Activated CD8-positive, alpha-beta T cell treated with anti-CD3 and anti-CD28 coated beads for 36 hours (primary cell): ENCODE measurements around the gene XBP1. TPM values are rescaled to one million over a fixed set of nuclear protein-coding genes. Genes with fewer than 3 reads are reported as not detected.

Experiments used
- ATAC-seq: fragments of 200-7000 bp; cut with Tn5 transposase; one replicate; pipeline ENCODE4 v1.10.0; 2021; ENCODE audit warnings: mild to moderate bottlenecking, moderate library complexity
- CTCF ChIA-PET: fragments of 350-600 bp; sonication (Branson Sonifier 250); formaldehyde crosslinking; loops from one replicate; lab custom pipeline; 2021; ENCODE audit warnings: antibody characterized with exemption; lab: Charles Lee
- POLR2A ChIA-PET: fragments of 350-600 bp; sonication (Branson Sonifier 250); formaldehyde crosslinking; loops from one replicate; lab custom pipeline; 2021; ENCODE audit warnings: antibody characterized with exemption; lab: Charles Lee
- DNase-seq: peaks from one replicate; pipeline ENCODE4 v3.0.0-alpha.2; 2020
- H3K27ac Mint-ChIP-seq: one replicate; pipeline ENCODE4 v1.8.0; 2021; ENCODE audit warnings: mild to moderate bottlenecking, mixed read lengths
- H3K27me3 Mint-ChIP-seq: one replicate; pipeline ENCODE4 v1.8.0; 2021; ENCODE audit warnings: mixed read lengths
- H3K36me3 Mint-ChIP-seq: one replicate; pipeline ENCODE4 v1.8.0; 2021; ENCODE audit warnings: low read depth, mixed read lengths
- H3K4me1 Mint-ChIP-seq: one replicate; pipeline ENCODE4 v1.8.0; 2021; ENCODE audit warnings: low read depth, mixed read lengths
- H3K4me3 Mint-ChIP-seq: one replicate; pipeline ENCODE4 v1.8.0; 2021; ENCODE audit warnings: mild to moderate bottlenecking, moderate library complexity, mixed read lengths
- H3K9me3 Mint-ChIP-seq: one replicate; pipeline ENCODE4 v1.8.0; 2021; ENCODE audit warnings: mixed read lengths
- intact Hi-C: fragments of 100-400 bp; cut with micrococcal nuclease; formaldehyde crosslinking; loops from one replicate; pipeline ENCODE4 v1.10.0; 2022
- total RNA-seq, 2 experiments: library from RNA; stranded (reverse); gene quantifications; one replicate each; pipeline ENCODE4 v1.2.3, GENCODE V29; 2021
- TF ChIP-seq, protein P1 (sequence below): fragments of 200-600 bp; IDR thresholded peaks from one replicate; pipeline ENCODE4 v1.8.0; 2022; ENCODE audit warnings: antibody characterized with exemption, mild to moderate bottlenecking

The XBP1 gene
- total RNA-seq, 2 experiments from 2014 or later, result 102 to 103 TPM

DNA sequence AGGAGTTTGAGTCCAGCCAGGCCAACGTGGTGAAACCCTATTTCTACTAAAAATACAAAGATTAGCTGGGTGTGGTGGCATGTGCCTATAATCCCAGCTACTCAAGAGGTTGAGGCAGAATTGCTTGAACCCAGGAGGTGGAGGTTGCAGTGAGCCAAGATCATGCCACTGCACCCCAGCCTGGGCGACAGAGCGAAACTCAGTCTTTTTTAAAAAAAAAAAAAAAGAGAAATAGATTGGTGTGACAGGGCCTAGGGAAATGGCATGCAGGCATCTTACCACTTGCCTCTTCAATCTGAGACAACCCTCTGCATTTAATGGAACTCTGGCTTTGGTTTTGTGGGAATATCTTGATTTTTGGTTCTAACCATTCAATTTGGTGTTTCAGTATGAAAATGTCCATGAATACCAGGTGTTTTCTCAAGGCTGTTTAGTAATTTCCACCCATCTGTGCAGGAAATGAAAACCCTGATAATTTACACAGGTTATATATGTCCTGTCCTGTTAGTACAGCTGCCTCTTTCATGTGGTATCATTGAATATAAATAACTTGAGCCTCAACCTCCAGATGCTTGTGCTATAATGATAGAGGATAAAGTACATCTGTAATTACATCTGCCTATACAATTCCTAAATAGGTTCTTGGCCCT is 8.4 kb downstream of the XBP1 start:
- peak overlapping the region; percentile 69 for H3K27ac Mint-ChIP-seq
- no peak for DNase-seq
- no peaks in the 10 kb centered on the region for H3K9me3 Mint-ChIP-seq
- peak; percentile 32 for ATAC-seq
- intact Hi-C loops, result no loop called here
- ChIA-PET POLR2A (interaction anchor here (0.8 to 3.5 kb wide), 4 partner anchors 8 to 37 kb away, joined by 3 to 14 read pairs (median 3); partner anchors contain the start of gene XBP1), CTCF (interaction anchor here (1.8 to 3.9 kb wide), 2 partner anchors 19 to 37 kb away, joined by 5 to 32 read pairs; partner anchors contain the start of gene CCDC117)
- H3K36me3 Mint-ChIP-seq, result peaks cover 38% of the 10 kb centered on the region
- TF ChIP-seq, protein P1, sequence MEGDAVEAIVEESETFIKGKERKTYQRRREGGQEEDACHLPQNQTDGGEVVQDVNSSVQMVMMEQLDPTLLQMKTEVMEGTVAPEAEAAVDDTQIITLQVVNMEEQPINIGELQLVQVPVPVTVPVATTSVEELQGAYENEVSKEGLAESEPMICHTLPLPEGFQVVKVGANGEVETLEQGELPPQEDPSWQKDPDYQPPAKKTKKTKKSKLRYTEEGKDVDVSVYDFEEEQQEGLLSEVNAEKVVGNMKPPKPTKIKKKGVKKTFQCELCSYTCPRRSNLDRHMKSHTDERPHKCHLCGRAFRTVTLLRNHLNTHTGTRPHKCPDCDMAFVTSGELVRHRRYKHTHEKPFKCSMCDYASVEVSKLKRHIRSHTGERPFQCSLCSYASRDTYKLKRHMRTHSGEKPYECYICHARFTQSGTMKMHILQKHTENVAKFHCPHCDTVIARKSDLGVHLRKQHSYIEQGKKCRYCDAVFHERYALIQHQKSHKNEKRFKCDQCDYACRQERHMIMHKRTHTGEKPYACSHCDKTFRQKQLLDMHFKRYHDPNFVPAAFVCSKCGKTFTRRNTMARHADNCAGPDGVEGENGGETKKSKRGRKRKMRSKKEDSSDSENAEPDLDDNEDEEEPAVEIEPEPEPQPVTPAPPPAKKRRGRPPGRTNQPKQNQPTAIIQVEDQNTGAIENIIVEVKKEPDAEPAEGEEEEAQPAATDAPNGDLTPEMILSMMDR, result no peak
- H3K4me3 Mint-ChIP-seq, result no peak overlapping the region
- H3K27me3 Mint-ChIP-seq, result no peaks in the 10 kb centered on the region
- H3K4me1 Mint-ChIP-seq, result peaks cover 54% of the 10 kb centered on the region

DNA sequence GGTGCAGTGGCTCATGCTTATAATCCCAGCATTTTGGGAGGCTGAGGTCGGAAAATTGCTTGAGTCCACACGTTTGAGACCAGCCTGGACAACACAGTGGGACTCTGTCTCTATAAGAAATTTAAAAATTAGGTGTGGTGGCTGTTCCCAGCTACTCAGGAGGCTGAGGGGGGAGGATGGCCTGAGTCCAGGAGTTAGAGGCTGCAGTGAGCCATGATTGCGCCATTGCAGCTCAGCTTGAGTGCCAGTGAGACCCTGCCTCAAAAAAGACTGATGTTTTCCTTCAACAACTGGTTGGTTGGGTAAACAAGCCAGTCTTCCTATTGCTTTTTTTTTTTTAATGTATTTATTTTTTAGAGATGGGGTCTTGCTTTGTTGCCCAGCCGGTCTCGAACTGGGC is 9.2 kb downstream of the XBP1 start:
- no peaks in the 10 kb centered on the region for H3K27me3 Mint-ChIP-seq
- ChIA-PET CTCF (interaction anchor here (0.6 to 3.9 kb wide), 5 partner anchors 14 to 919 kb away, joined by 3 to 32 read pairs (median 5); partner anchors contain the start of gene CCDC117), POLR2A (interaction anchor here (1.2 to 3.5 kb wide), 4 partner anchors 9 to 38 kb away, joined by 3 to 14 read pairs (median 4); partner anchors contain the start of gene XBP1)
- H3K27ac Mint-ChIP-seq, result no peak overlapping the region
- no peak for ATAC-seq
- intact Hi-C loops, result no loop called here
- no peaks in the 10 kb centered on the region for H3K9me3 Mint-ChIP-seq
- H3K4me3 Mint-ChIP-seq, result no peak overlapping the region
- TF ChIP-seq, protein P1, result no peak
- peaks cover 45% of the 10 kb centered on the region for H3K4me1 Mint-ChIP-seq
- no peak for DNase-seq
- peaks cover 36% of the 10 kb centered on the region for H3K36me3 Mint-ChIP-seq

DNA sequence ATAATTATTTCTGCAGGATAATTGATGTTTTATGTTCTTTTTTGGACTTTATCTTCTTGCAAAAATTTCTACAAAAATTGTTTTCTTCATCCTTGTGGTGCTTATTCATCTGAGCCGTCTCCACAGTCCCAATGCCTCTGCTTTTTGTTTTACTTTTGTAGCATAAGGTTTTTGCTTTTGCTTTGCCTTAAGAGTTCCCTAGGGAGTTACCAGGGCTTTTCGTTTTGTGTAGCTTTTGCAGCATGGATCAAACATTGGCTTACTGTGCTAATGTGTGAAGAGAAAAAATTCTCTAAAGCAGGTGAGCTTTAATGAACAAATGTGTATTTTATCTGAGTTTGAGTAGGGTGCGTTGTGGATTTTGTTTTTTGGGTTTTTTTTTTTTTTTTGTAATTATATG is 11.8 kb downstream of the XBP1 start:
- no peaks in the 10 kb centered on the region for H3K27me3 Mint-ChIP-seq
- H3K4me3 Mint-ChIP-seq, result no peak overlapping the region
- peaks cover 23% of the 10 kb centered on the region for H3K4me1 Mint-ChIP-seq
- ATAC-seq (no peak), DNase-seq (no peak)
- H3K9me3 Mint-ChIP-seq, result no peaks in the 10 kb centered on the region
- intact Hi-C loops, result no loop called here
- peaks cover 30% of the 10 kb centered on the region for H3K36me3 Mint-ChIP-seq
- ChIA-PET POLR2A (interaction anchor here (1.1 to 1.5 kb wide), 2 partner anchors 9 to 11 kb away, joined by 3 to 5 read pairs; partner anchors contain the start of gene XBP1), CTCF (interaction anchor here (0.6 to 2.8 kb wide), 5 partner anchors 15 to 457 kb away, joined by 3 to 9 read pairs (median 3); no protein-coding TSS in a partner anchor)
- TF ChIP-seq, protein P1, result no peak
- no peak overlapping the region for H3K27ac Mint-ChIP-seq

- intact Hi-C loops, result no loop called here
- TF ChIP-seq, protein P1, result no peak
- ChIA-PET POLR2A (no interaction called here), CTCF (interaction anchor here (0.6 to 1.9 kb wide), 5 partner anchors 10 to 257 kb away, joined by 3 to 7 read pairs (median 3); no protein-coding TSS in a partner anchor)
- no peak overlapping the region for H3K27ac Mint-ChIP-seq
- H3K36me3 Mint-ChIP-seq, result peaks cover 38% of the 10 kb centered on the region
- H3K4me1 Mint-ChIP-seq, result peaks cover 11% of the 10 kb centered on the region
- no peaks in the 10 kb centered on the region for H3K9me3 Mint-ChIP-seq
- DNase-seq, result no peak
- ATAC-seq, result no peak
- H3K27me3 Mint-ChIP-seq, result no peaks in the 10 kb centered on the region
- H3K4me3 Mint-ChIP-seq, result no peak overlapping the region
Measured at GRCh38 chr22:28783786-28784671, 16.3 kb downstream of the XBP1 start.
